Endothelial cell (in vitro differentiated cells): ENCODE measurements around the gene ZNF273. TPM values are rescaled to one million over a fixed set of nuclear protein-coding genes. Genes with fewer than 3 reads are reported as not detected.
"Not testable (repeated sequence)": the region's sequence is repeated elsewhere in the genome, so short reads cannot be mapped to it uniquely, and the experiment has no call there.

Experiments
- DNase-seq: peaks from one replicate; pipeline ENCODE4 v3.0.0; 2021; ENCODE audit warnings: low spot score
- H3K27ac Mint-ChIP-seq: one replicate; pipeline ENCODE4 v1.8.0; 2021; ENCODE audit warnings: mixed read lengths, inconsistent platforms; ENCODE audit not compliant: unreplicated experiment
- H3K27me3 Mint-ChIP-seq: one replicate; pipeline ENCODE4 v1.8.0; 2021; ENCODE audit warnings: mild to moderate bottlenecking, moderate library complexity, mixed read lengths, inconsistent platforms; ENCODE audit not compliant: unreplicated experiment
- H3K36me3 Mint-ChIP-seq: one replicate; pipeline ENCODE4 v1.8.0; 2021; ENCODE audit warnings: mild to moderate bottlenecking, low read depth, mixed read lengths, inconsistent platforms; ENCODE audit not compliant: unreplicated experiment
- H3K4me1 Mint-ChIP-seq: one replicate; pipeline ENCODE4 v1.8.0; 2021; ENCODE audit warnings: mild to moderate bottlenecking, mixed read lengths, inconsistent platforms; ENCODE audit not compliant: unreplicated experiment
- H3K4me3 Mint-ChIP-seq: one replicate; pipeline ENCODE4 v1.8.0; 2021; ENCODE audit warnings: mild to moderate bottlenecking, mixed read lengths, inconsistent platforms; ENCODE audit not compliant: unreplicated experiment
- H3K9me3 Mint-ChIP-seq: one replicate; pipeline ENCODE4 v1.8.0; 2021; ENCODE audit warnings: mixed read lengths, inconsistent platforms; ENCODE audit not compliant: unreplicated experiment
- CTCF ChIP-seq: fragments of 200-600 bp; sonication (generic); IDR thresholded peaks from one replicate; pipeline ENCODE4 v1.5.0; 2021; ENCODE audit warnings: antibody characterized with exemption; ENCODE audit not compliant: unreplicated experiment
- total RNA-seq: library from RNA; stranded (reverse); fragmentation: NEBNext Ultra II Directional; extraction: Animal tissue kit (Norgen Biotek cat#: 25700); gene quantifications from one replicate; pipeline ENCODE4 v1.2.1, GENCODE V29; 2021; ENCODE audit not compliant: unreplicated experiment

ZNF273 gene
- total RNA-seq, 1 donor from 2014 or later, result 9.3 TPM

- Mint-ChIP-seq H3K9me3 (no peaks in the 10 kb centered on the region), H3K27me3 (peaks cover 14% of the 10 kb centered on the region), H3K36me3 (no peaks in the 10 kb centered on the region), H3K27ac (no peak overlapping the region), H3K4me3 (no peak overlapping the region), H3K4me1 (peaks cover 10% of the 10 kb centered on the region)
- no peak for TF ChIP-seq CTCF
- DNase-seq, result no peak
Observed at GRCh38 chr7:64892666-64893309, 10.3 kb upstream of the ZNF273 start.

- no peak overlapping the region for H3K27ac Mint-ChIP-seq
- no peak for DNase-seq
- no peaks in the 10 kb centered on the region for H3K36me3 Mint-ChIP-seq
- TF ChIP-seq CTCF, result no peak
- peaks cover 13% of the 10 kb centered on the region for H3K27me3 Mint-ChIP-seq
- H3K9me3 Mint-ChIP-seq, result no peaks in the 10 kb centered on the region
- H3K4me3 Mint-ChIP-seq, result no peak overlapping the region
- peaks cover 7% of the 10 kb centered on the region for H3K4me1 Mint-ChIP-seq
Observed at GRCh38 chr7:64893401-64893800, 9.7 kb upstream of the ZNF273 start.

GRCh38 chr7:64902461-64902805 is 640 bp upstream of the ZNF273 start:
- Mint-ChIP-seq H3K4me3 (peak overlapping the region; percentile 67), H3K4me1 (peaks cover 20% of the 10 kb centered on the region)
- not testable (repeated sequence) for H3K9me3 Mint-ChIP-seq, DNase-seq, H3K36me3 Mint-ChIP-seq, H3K27me3 Mint-ChIP-seq, H3K27ac Mint-ChIP-seq

GRCh38 chr7:64904008-64904407 is 935 bp downstream of the ZNF273 start:
- Mint-ChIP-seq H3K36me3 (no peaks in the 10 kb centered on the region), H3K27me3 (no peaks in the 10 kb centered on the region), H3K4me1 (peaks cover 29% of the 10 kb centered on the region), H3K27ac (no peak overlapping the region), H3K4me3 (peak overlapping the region; percentile 96), H3K9me3 (no peaks in the 10 kb centered on the region)
- no peak for DNase-seq
- no peak for TF ChIP-seq CTCF

GRCh38 chr7:64905133-64905532 is 2.1 kb downstream of the ZNF273 start:
- no peak for DNase-seq
- no peak for TF ChIP-seq CTCF
- H3K36me3 Mint-ChIP-seq, result no peaks in the 10 kb centered on the region
- no peaks in the 10 kb centered on the region for H3K27me3 Mint-ChIP-seq
- H3K4me3 Mint-ChIP-seq, result no peak overlapping the region
- H3K4me1 Mint-ChIP-seq, result peaks cover 29% of the 10 kb centered on the region
- H3K9me3 Mint-ChIP-seq, result no peaks in the 10 kb centered on the region
- no peak overlapping the region for H3K27ac Mint-ChIP-seq
